Measurements from ENCODE around the gene SERINC2. TPM values are rescaled to one million over a fixed set of nuclear protein-coding genes. Genes with fewer than 3 reads are reported as not detected.

Gene SERINC2
- total and polyA plus RNA-seq, 9 donors: 0.25 to 15.2 (median 1.5) TPM; not detected in 1

DNA sequence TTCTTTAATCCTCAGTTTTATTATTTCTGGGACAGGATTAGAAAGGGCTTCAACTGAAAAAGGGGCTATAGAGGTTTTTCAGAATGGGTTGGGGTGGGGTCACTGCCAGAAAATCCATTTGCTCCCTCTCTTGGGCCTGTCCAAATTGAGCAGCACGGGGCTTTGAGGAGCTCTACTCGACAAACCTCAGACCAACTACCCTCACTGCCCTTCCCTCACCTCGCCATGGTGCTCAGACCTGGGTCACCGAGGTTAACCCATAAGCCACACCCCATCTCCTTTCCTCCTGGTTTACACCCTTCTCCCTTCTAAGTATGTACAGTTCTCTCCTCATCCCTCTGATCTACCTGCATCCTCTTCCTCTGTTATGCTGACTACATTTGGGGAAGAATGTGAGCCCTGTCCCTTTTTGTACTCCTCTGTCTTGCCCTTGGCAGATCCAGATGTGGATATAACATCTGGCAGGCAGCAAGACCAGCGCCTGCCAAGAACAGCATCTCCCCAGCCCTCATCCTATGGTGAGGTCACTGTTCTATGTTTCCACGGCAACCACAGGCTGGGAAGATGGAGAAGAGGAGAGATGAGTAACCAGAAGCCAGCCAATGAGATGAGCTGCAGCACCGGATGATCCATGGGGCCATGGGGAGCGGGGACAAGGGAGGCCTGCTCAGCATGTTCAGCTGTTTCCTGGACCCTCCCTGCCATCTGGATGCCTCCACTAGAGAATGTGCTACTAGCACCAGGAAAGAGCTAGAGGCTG, 36.5 kb upstream of the SERINC2 start:
- no peaks in the 10 kb centered on the region for H3K27me3 ChIP-seq
- no peaks in the 10 kb centered on the region for H3K9me3 ChIP-seq
- TF ChIP-seq EP300 (IDR thresholded peaks at IDR 0.05) (no peak), POLR2A (IDR thresholded peaks at IDR 0.05) (no peak)
- TF ChIP-seq, protein P1, sequence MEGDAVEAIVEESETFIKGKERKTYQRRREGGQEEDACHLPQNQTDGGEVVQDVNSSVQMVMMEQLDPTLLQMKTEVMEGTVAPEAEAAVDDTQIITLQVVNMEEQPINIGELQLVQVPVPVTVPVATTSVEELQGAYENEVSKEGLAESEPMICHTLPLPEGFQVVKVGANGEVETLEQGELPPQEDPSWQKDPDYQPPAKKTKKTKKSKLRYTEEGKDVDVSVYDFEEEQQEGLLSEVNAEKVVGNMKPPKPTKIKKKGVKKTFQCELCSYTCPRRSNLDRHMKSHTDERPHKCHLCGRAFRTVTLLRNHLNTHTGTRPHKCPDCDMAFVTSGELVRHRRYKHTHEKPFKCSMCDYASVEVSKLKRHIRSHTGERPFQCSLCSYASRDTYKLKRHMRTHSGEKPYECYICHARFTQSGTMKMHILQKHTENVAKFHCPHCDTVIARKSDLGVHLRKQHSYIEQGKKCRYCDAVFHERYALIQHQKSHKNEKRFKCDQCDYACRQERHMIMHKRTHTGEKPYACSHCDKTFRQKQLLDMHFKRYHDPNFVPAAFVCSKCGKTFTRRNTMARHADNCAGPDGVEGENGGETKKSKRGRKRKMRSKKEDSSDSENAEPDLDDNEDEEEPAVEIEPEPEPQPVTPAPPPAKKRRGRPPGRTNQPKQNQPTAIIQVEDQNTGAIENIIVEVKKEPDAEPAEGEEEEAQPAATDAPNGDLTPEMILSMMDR (IDR thresholded peaks at IDR 0.05): no peak
- intact Hi-C loops (cut with DNase I): no loop called here
- peaks cover 12% of the 10 kb centered on the region for H3K4me1 ChIP-seq (ENCODE audit: insufficient read depth)
- DNase-seq: no peak
- no peak overlapping the region for H3K4me3 ChIP-seq
- no peaks in the 10 kb centered on the region for H3K36me3 ChIP-seq
- WGBS, 3 donors: 74 to 77% (median 74%) methylated on average over 8 of the region's 8 CpGs
- H3K27ac ChIP-seq: no peak overlapping the region

- intact Hi-C loops (cut with DNase I): no loop called here
- no peak for DNase-seq
- peaks cover 7% of the 10 kb centered on the region for H3K4me1 ChIP-seq (ENCODE audit: insufficient read depth)
- H3K36me3 ChIP-seq: no peaks in the 10 kb centered on the region
- H3K27ac ChIP-seq: no peak overlapping the region
- TF ChIP-seq, protein P1 (IDR thresholded peaks at IDR 0.05): no peak
- TF ChIP-seq EP300 (IDR thresholded peaks at IDR 0.05): no peak
- no peak for TF ChIP-seq POLR2A (IDR thresholded peaks at IDR 0.05)
- no peaks in the 10 kb centered on the region for H3K9me3 ChIP-seq
- no peaks in the 10 kb centered on the region for H3K27me3 ChIP-seq
- no peak overlapping the region for H3K4me3 ChIP-seq
- 90 to 91% (median 90%) methylated on average over 3 of the region's 3 CpGs for WGBS, 3 donors
These were observed 35.6 kb upstream of the SERINC2 start for GRCh38 chr1:31377364-31377863.

DNA sequence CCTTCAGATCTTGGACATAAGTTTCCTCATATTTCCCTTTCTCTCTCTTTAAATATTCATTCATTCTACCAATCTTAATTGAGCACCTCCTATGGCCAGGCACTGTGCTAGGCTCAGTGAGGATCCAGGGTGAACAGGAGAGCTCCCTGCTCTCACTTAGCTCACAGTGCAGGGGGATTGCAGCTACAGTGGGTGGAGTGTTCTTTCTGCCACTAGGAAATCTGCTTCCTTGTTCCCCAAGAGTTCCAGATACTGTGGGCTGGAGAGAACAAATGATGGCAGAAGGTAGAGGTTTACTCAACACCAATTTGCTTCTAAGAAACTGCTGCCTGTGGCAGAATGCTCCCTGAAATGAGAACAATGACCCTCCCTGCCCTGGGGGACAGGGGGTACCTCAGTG, 35.0 kb upstream of the SERINC2 start:
- no peak for DNase-seq
- TF ChIP-seq EP300 (IDR thresholded peaks at IDR 0.05) (no peak), POLR2A (IDR thresholded peaks at IDR 0.05) (no peak)
- TF ChIP-seq, protein P1 (IDR thresholded peaks at IDR 0.05): no peak
- Histone ChIP-seq H3K27ac (no peak overlapping the region), H3K36me3 (no peaks in the 10 kb centered on the region), H3K4me1 (ENCODE audit: insufficient read depth) (peaks cover 7% of the 10 kb centered on the region), H3K4me3 (no peak overlapping the region), H3K27me3 (no peaks in the 10 kb centered on the region), H3K9me3 (no peaks in the 10 kb centered on the region)
- intact Hi-C loops (cut with DNase I): no loop called here

GRCh38 chr1:31380181-31380580, 32.8 kb upstream of the SERINC2 start:
- Histone ChIP-seq H3K27ac (no peak overlapping the region), H3K4me3 (no peak overlapping the region), H3K9me3 (no peaks in the 10 kb centered on the region), H3K36me3 (no peaks in the 10 kb centered on the region), H3K4me1 (ENCODE audit: insufficient read depth) (no peaks in the 10 kb centered on the region), H3K27me3 (no peaks in the 10 kb centered on the region)
- WGBS, 3 donors: 76 to 88% (median 83%) methylated on average over 3 of the region's 3 CpGs
- DNase-seq: no peak
- intact Hi-C loops (cut with DNase I): no loop called here
- no peak for TF ChIP-seq EP300 (IDR thresholded peaks at IDR 0.05)
